Measurements from ENCODE around the gene SCCPDH. TPM values are rescaled to one million over a fixed set of nuclear protein-coding genes. Genes with fewer than 3 reads are reported as not detected.
A peak's percentile ranks its signal among the peaks of the same experiment; 100 is the strongest.

Gene SCCPDH
- total and polyA plus RNA-seq, 9 of the 15 experiments (the other 6 are each of a cell fraction or from before 2014, with no cell fraction given), result 7.0 to 61.9 (median 38.3) TPM

DNA sequence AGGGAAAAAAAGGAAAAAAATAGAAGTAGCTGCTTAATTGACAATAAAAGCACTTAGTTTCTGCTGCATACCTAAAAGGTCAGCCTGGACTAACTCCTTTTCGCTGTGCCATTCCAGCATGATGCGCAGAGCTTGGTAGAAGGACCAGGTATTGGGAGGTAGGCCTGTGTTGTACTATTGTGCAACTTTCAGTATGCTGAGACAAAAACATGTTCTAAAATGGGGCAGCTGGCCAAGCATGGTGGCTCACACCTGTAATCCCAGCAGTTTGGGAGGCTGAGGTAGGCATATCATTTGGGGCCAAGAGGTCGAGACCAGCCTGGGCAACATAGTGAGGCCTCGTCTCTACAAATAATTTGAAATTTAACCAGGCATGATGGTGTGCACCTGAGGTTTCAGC lies 15.0 kb upstream of the SCCPDH start:
- intact Hi-C loops (cut with micrococcal nuclease), result no loop called here
- POLR2A ChIA-PET, result interaction anchor here (0.8 to 1.1 kb wide), 2 partner anchors 15 to 26 kb away, joined by 3 read pairs; partner anchors contain the start of gene SCCPDH
- Histone ChIP-seq H2AFZ (ENCODE audit: low read depth, low read length) (no peak overlapping the region), H3K4me3 (no peak overlapping the region), H3K27ac (ENCODE audit: extremely low read depth, low read depth, low read length) (no peak overlapping the region), H3K9me3 (replicated peaks; ENCODE audit: control insufficient read depth, insufficient read depth, low read depth, low read length) (no peaks in the 10 kb centered on the region), H3K79me2 (ENCODE audit: control insufficient read depth, insufficient read depth, low read length) (no peaks in the 10 kb centered on the region), H3K27me3 (ENCODE audit: control insufficient read depth in 2 of 2, insufficient read depth in 2 of 2, low read length in 2 of 2) (no peaks in the 10 kb centered on the region; a peak in 1 of 5 replicates), H3K4me1 (replicated peaks in 1 of 2; ENCODE audit: control insufficient read depth in 2 of 2, insufficient read depth in 2 of 2, low read length in 2 of 2) (no peaks in the 10 kb centered on the region), H3K9me1 (ENCODE audit: control insufficient read depth, insufficient read depth, low read length) (no peaks in the 10 kb centered on the region), H3K36me3 (ENCODE audit: control insufficient read depth, insufficient read depth, low read length) (no peaks in the 10 kb centered on the region), H4K20me1 (replicated peaks; ENCODE audit: control insufficient read depth, insufficient read depth, low read length) (no peaks in the 10 kb centered on the region), H3K4me2 (ENCODE audit: insufficient read depth, low read length) (no peak overlapping the region), H3K9ac (ENCODE audit: insufficient read depth in 1 of 2, low read depth in 2 of 2, low read length in 2 of 2) (no peak overlapping the region)
- TF ChIP-seq HSF4 (CRISPR knock-in tag; IDR thresholded peaks at IDR 0.05; ENCODE audit: borderline replicate concordance) (no peak), C11orf30 (IDR thresholded peaks at IDR 0.05; ENCODE audit: low read depth) (no peak), CEBPB (tag; IDR thresholded peaks at IDR 0.05) (peak; percentile 51; the same call in 1 of the 2 replicates), ZNF165 (CRISPR knock-in tag; IDR thresholded peaks at IDR 0.05; ENCODE audit: borderline replicate concordance) (no peak), TCF3 (CRISPR knock-in tag; IDR thresholded peaks at IDR 0.05) (no peak), ZSCAN29 (IDR thresholded peaks at IDR 0.05) (no peak), CEBPG (CRISPR knock-in tag; IDR thresholded peaks at IDR 0.05) (no peak), CEBPG (tag; conservative IDR thresholded peaks at IDR 0.05 in 1 of 2, IDR thresholded peaks at IDR 0.05 in 1 of 2) (peak in 1 of 2 experiments; percentile 74; a peak in 2 of 4 replicates), CBX2 (IDR thresholded peaks at IDR 0.05; ENCODE audit: insufficient read depth, low read length, poor library complexity, severe bottlenecking) (no peak)
- TF ChIP-seq, protein P1, sequence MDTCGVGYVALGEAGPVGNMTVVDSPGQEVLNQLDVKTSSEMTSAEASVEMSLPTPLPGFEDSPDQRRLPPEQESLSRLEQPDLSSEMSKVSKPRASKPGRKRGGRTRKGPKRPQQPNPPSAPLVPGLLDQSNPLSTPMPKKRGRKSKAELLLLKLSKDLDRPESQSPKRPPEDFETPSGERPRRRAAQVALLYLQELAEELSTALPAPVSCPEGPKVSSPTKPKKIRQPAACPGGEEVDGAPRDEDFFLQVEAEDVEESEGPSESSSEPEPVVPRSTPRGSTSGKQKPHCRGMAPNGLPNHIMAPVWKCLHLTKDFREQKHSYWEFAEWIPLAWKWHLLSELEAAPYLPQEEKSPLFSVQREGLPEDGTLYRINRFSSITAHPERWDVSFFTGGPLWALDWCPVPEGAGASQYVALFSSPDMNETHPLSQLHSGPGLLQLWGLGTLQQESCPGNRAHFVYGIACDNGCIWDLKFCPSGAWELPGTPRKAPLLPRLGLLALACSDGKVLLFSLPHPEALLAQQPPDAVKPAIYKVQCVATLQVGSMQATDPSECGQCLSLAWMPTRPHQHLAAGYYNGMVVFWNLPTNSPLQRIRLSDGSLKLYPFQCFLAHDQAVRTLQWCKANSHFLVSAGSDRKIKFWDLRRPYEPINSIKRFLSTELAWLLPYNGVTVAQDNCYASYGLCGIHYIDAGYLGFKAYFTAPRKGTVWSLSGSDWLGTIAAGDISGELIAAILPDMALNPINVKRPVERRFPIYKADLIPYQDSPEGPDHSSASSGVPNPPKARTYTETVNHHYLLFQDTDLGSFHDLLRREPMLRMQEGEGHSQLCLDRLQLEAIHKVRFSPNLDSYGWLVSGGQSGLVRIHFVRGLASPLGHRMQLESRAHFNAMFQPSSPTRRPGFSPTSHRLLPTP (IDR thresholded peaks at IDR 0.05; ENCODE audit: borderline replicate concordance, extremely low read depth, insufficient read length), result no peak
- TF ChIP-seq, protein P2, sequence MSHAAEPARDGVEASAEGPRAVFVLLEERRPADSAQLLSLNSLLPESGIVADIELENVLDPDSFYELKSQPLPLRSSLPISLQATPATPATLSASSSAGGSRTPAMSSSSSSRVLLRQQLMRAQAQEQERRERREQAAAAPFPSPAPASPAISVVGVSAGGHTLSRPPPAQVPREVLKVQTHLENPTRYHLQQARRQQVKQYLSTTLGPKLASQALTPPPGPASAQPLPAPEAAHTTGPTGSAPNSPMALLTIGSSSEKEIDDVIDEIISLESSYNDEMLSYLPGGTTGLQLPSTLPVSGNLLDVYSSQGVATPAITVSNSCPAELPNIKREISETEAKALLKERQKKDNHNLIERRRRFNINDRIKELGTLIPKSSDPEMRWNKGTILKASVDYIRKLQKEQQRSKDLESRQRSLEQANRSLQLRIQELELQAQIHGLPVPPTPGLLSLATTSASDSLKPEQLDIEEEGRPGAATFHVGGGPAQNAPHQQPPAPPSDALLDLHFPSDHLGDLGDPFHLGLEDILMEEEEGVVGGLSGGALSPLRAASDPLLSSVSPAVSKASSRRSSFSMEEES (CRISPR knock-in tag; IDR thresholded peaks at IDR 0.05), result no peak
- TF ChIP-seq, protein P3, sequence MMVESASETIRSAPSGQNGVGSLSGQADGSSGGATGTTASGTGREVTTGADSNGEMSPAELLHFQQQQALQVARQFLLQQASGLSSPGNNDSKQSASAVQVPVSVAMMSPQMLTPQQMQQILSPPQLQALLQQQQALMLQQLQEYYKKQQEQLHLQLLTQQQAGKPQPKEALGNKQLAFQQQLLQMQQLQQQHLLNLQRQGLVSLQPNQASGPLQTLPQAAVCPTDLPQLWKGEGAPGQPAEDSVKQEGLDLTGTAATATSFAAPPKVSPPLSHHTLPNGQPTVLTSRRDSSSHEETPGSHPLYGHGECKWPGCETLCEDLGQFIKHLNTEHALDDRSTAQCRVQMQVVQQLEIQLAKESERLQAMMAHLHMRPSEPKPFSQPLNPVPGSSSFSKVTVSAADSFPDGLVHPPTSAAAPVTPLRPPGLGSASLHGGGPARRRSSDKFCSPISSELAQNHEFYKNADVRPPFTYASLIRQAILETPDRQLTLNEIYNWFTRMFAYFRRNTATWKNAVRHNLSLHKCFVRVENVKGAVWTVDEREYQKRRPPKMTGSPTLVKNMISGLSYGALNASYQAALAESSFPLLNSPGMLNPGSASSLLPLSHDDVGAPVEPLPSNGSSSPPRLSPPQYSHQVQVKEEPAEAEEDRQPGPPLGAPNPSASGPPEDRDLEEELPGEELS (CRISPR knock-in tag; IDR thresholded peaks at IDR 0.05; ENCODE audit: borderline replicate concordance), result no peak
- 22% methylated on average over 4 of the region's 4 CpGs for WGBS (ENCODE audit: insufficient coverage, low coverage, missing lambda C conversion rate)
- CTCF ChIA-PET (ENCODE audit: low intra/inter-chr PET ratio), result interaction anchor here (0.6 kb wide), 2 partner anchors 159 to 164 kb away, joined by 3 read pairs; no protein-coding TSS in a partner anchor
- in situ Hi-C loops (cut with MboI), result no loop called here
- BruUV-seq (replicated peaks), result no TSS peak
- FAIRE-seq (no peak), DNase-seq (ENCODE audit: extremely low read depth in 1 of 4, low spot score in 3 of 4) (no peak), ATAC-seq (no peak)
